NCI-H146 treated with DMSO at 0.1 percent for 48 hours (cell line): Measurements from ENCODE around the gene RTL9.
"Not testable (repeated sequence)": the region's sequence is repeated elsewhere in the genome, so short reads cannot be mapped to it uniquely, and the experiment has no call there.

Experiments used
- DNase-seq: peaks from one replicate; lab custom pipeline; 2025; ENCODE audit not compliant: unreplicated experiment; lab: John Stamatoyannopoulos, UW

RTL9 gene

GRCh38 chrX:110404376-110404775 is 45.7 kb downstream of the RTL9 start:
- DNase-seq = no peak

GRCh38 chrX:110406250-110406649 is 47.6 kb downstream of the RTL9 start:
- not testable (repeated sequence) for DNase-seq

- no peak for DNase-seq
Measured at GRCh38 chrX:110406822-110407221, 48.2 kb downstream of the RTL9 start.

GRCh38 chrX:110407910-110408545 is 49.4 kb downstream of the RTL9 start:
- DNase-seq = peak; percentile 18
